Non-pigmented ciliary epithelial cell (primary cell): ENCODE results near the gene EPHA4.

ENCODE experiments used
- DNase-seq: peaks from one replicate; pipeline ENCODE4 v3.0.0-alpha.2; 2010; ENCODE audit warnings: low read depth

Gene EPHA4

DNA sequence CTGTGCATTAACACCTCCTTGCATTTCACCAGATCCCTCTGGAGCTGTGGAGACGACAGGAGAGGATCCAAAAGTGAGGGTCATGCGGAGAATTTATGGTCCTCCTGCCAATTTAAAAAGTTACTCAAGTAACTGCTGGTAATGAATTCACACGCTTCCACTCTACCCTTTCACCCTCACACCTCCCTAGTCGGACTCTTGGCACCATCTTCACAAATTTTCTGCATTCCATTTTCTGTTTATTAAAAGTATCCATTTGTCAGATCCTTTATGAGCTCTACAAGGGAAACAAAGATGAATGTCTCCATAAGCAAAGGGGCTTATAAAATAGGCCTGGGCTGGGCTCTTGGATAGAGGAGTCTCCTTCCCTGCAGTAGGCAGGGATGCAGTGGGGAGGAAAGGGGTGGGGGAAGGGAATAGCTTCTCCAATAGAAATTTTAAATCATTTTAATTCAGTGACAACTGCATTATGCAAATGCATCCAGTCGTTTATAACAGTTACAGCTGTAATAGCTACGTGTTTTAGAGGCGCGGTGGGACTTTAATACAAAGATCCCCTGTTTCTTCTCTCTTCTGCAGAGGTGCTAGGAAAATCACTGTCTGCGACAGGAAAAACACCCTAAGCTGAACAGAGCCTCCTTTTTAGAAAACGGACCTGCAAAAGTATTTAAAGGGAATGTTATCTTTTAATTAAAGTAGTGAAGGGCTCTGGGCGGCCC is 132.2 kb downstream of the EPHA4 start:
- DNase-seq = no peak

GRCh38 chr2:221437056-221437455 is 135.0 kb downstream of the EPHA4 start:
- no peak for DNase-seq

DNA sequence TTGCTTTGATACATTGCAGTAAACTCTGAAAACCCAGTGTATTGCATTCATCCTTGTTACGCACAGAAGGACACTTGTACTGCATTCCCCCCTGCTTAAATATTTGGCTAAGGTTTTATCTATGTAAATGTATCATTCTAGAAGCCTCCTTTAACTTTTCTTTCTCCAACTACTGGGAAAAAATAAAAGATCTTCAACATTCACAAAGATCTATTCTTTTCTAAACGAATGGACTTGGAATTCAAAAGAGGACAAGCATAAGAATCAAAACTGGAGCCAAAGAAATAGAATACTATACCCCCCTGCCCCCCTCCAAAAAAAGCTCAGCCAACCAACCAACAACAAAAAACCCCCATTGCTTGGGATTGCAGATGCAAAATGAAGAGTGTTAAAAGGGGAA is 136.9 kb downstream of the EPHA4 start:
- no peak for DNase-seq

- no peak for DNase-seq
These were observed 138.0 kb downstream of the EPHA4 start for GRCh38 chr2:221434142-221434541.

- DNase-seq = no peak
These were observed 140.6 kb downstream of the EPHA4 start for GRCh38 chr2:221431477-221431876.

DNA sequence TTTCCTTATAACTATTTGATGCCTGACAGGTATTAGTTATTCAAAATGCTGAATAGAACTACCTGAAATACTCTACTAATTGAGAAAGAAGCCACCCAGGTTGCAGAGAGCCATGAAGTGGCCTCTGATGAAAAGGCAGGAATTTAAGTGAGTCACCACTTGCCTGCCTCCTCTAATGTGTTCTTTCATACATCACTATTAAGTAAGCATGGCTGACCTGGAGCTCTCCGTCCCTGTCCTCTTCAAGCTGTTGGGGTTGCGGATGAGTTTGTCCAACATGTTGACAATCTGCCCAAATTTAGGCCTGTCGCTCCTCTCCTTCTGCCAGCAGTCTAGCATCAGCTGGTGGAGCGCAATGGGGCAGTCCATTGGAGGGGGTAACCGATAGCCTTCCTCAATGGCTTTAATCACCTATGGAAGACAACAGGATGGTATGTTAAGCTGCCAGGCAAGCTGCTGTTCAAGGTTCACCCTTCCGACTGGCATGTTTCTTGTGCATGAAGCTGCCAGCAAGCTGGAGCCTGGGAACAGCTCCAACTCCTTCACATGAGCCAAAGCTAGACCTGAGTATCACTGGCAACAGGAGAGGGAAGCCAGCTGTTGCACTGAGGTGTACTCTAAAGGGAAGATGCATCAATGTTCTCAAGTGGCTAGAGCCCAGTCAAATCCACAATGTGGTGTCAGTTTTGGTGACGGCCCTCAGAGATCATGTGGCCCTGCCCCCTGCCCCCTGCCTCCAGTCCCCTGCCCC is 142.2 kb downstream of the EPHA4 start:
- DNase-seq = no peak

DNA sequence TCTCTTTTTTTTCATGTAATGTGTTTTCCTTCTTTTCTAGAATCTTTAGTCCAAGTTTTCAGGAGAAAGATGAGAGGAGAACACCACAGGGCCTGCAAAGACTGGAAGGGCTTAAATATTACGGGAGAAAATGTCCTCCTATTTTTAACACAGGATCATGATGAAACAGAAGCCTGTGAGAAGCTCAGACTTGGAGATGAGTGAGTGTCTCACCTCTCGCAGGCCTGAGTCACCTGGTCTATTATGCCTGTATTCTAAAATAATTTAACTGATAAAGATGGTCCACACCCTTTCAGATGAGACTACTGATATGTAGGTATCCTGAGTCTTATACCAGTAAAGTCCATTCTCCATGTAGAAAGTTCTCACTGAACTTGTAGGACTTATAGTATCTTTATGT is 143.2 kb downstream of the EPHA4 start:
- DNase-seq = no peak

DNA sequence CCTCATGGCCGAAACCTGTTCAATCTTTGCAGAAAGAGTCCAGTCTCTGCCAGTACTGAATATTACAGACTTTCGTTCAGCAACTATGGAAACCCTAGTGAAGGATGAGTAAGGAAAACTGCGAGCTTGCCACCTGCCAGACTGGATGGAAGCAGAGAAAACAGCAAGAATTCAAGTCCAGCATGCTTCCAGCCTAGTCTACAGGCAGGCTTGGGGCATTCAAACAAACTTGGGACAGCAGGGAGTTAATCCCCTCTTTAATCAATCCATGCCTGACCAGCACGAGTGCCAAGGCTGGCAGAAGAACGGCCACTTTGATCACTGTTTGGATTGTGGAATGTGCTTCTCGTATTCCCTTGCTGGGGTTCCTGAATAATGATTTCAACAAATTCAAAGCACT is 145.2 kb downstream of the EPHA4 start:
- DNase-seq = no peak

DNA sequence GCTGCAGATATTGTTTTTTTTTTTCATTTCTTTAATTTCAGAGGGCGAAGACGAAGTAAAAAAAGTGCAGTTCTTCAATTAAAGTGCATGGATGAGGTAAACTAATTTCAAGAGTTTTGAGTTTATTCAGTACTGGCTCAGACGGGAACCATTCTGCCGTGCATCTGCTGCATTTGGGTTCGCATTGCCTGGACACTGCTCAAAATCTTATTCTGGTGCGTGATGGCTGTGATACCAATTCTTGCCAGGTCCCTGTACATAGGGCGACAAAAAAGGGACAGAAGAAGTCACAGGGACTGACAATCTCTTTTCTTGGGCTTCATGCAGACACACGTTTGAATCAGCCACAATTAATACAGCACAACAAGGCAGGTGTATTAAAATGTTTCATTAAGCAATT is 146.2 kb downstream of the EPHA4 start:
- DNase-seq = no peak

DNA sequence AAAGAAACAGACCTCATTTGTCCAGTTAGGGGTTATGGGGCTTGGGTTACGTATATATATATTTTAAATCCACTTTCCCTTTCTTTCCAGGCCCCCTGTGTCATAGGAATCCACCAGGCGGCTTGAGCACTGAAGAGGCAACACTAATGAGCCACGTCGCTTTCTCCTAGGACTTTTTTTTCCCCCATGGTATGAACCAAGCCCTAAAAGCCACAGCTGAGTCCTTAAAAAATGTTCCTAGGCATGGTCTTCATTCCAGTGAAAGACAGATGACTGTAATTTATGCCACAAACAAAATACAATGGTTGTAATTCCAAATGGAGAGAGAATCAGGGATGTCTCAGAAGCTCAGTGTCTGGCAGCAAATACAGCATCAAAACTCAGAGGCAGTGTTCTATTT is 146.8 kb downstream of the EPHA4 start:
- no peak for DNase-seq

DNA sequence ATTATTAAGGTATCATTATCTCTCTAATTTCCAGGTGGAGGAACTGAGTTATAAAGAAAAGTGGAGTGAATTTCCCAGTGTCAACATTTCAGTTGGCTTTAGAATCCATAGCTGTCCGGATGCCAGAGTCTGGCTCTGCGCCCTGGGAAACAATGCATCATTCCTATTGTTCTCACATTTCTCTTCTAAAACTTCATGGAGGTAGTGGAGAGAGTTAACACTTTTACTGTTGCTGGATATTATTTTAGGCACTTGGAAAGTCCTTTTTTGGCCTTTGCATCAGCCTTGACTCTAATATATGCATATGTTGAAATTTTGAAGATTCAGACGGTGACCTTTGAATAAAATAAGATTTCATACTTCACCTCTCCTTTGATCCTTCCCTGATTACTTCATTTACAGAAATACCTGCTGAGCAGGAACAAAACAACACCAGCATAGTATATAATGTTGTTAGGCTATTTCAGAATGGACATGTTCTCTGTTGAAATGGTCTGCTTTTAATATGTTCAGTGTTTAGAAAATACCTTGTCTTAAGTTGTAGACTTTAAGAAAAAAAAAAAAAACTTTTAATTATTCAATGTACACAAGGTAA is 148.8 kb downstream of the EPHA4 start:
- DNase-seq = no peak

DNA sequence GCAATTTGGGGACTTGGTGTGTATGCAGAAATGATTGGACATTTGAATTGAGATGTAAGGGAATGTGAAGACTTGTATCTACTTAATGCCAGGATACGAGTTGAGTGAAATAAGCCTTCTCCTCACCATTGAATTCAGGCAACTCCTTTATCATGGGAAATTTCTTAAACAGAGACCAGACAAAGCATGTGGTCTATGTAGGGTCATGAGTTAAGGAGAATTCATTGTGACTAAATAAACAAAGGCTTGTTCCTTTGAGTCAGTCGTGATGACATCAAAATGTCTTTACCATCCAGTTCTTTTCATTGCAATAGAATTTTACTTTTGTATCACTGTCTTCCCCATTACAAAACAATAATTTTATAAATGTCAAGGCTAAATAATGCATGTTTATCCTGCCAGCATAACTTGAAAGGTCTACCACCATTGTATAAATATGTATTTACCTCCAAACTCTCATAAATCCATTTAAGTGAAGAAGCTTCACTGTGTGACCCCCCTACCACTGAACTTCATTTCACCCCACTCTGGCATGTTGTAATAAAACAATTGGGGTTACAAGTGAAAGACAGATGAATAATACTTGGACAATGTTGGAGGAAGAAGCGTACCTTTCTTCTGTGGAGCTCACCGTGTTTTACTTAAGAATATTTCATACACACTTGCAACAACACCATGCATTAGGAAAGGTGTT is 149.4 kb downstream of the EPHA4 start:
- DNase-seq = no peak

- DNase-seq = no peak
These were observed 151.9 kb downstream of the EPHA4 start for GRCh38 chr2:221420245-221420644.

GRCh38 chr2:221415789-221416188 is 156.3 kb downstream of the EPHA4 start:
- no peak for DNase-seq

DNA sequence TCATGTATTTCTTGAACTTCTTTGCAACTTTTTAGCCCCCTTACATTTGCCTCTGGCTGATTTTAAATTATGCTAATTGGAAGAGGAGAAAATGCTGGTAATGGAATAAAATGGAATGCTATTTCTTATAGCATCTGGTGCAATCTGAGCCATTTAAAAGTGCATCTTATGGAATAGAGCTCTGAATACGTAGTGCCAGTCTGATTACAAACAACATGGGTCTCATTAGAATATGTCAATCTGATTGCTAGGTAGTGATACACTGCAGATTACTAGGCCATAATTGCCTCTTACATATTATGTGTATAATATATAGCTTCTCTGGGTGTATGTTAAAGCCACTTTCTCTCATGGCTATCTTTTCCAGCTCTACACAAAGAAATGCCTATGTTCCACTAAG is 159.1 kb downstream of the EPHA4 start:
- no peak for DNase-seq

DNA sequence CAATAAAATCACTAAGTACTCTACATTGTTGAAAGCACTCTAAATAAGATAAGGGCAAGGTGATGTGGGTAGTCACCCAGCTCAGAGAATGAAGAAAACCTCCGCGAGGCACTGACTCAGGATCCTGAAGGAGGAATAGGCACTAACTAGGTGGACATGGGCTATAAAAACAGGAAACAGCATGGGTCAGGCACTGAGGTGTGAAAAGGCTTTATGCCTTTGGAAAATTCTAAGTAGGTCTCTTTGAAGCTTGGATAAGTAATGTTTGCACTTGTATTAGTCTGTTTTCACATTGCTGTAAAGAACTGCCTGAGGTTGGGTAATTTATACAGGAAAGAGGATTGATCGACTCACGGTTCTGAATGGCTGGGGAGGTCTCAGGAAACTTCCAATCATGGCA is 161.6 kb downstream of the EPHA4 start:
- DNase-seq = no peak

- no peak for DNase-seq
These were observed 164.3 kb downstream of the EPHA4 start for GRCh38 chr2:221407765-221408164.

DNA sequence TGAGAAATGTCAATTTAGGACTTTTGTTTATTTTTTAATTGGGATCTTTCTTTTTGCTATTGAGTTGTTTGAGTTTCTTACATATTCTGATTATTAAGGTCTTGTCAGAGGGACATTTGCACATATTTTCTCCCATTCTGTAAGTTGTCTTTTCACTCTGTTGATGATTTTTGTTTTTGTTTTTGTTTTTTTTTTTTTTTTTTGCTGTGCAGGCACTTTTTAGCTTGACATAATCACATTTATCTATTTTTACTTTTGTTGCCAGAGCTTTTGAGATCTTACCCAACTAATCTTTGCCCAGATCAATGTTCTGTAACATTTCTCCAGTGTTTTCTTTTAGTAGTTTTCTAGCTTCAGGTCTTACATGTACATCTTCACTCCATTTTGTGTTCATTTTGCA is 166.6 kb downstream of the EPHA4 start:
- DNase-seq = no peak

DNA sequence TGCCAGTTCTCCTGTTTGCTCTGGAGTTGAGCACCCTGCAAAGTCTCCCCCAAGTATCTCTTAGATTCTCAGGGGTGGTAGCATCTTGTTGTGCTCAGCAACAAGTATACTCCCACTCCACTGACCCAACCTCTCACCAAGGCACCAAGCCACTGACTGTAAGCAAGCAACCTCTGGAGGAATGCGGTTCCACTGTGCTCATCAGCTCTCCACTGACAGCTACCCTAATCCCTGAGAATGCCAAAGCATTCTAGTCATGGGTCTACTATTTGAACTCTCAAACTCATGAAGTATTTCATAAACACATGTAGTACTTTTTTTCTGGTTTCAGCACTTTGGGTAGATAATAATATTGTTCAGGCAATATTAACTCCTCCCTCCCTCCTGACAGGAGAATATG is 170.0 kb downstream of the EPHA4 start:
- DNase-seq = peak; percentile 60

DNA sequence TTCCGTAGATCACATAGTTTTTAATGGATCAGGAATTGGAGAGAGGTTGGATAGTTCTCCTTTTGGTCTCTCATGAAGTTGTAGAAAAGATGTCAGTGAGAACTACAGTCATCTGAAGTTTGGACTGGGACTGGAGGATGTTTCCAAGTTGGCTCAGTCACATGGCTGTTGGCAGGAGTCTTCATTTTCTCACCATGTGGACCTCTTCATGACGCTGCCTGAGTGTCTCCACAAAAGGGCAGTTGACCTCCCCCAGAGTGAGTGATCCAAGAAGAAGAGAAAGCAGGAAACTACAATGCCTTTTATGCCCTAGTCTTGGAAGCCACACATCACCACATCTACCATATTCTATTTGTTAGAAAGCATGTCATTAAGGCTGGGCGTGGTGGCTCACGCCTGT is 171.7 kb downstream of the EPHA4 start:
- no peak for DNase-seq

DNA sequence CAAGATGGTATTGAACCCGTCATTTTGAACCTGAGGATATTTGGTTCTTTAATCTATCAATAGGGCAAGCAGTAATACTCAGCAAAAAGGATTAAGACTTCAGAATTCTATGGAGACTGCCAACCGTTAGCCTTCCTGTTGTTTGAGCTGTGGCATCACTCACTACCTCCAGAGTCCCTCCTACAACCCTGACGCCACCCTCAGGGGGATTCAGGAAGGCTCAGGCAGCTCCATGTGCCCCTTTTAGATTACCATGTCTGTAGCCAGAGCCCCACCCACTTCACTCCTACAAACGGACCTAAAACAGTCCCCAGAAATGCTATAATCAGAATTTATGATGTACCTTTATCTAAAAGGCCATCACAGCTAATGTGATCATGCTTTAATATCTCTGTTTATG is 172.9 kb downstream of the EPHA4 start:
- DNase-seq = no peak

- no peak for DNase-seq
These were observed 174.9 kb downstream of the EPHA4 start for GRCh38 chr2:221397187-221397586.
